Measurements from ENCODE around the gene IKZF1. TPM values are rescaled to one million over a fixed set of nuclear protein-coding genes. Genes with fewer than 3 reads are reported as not detected.

Gene IKZF1
- total and polyA plus RNA-seq, 9 of the 15 experiments (the other 6 are each of a cell fraction or from before 2014, with no cell fraction given), result 12.6 to 85.3 (median 44.7) TPM

DNA sequence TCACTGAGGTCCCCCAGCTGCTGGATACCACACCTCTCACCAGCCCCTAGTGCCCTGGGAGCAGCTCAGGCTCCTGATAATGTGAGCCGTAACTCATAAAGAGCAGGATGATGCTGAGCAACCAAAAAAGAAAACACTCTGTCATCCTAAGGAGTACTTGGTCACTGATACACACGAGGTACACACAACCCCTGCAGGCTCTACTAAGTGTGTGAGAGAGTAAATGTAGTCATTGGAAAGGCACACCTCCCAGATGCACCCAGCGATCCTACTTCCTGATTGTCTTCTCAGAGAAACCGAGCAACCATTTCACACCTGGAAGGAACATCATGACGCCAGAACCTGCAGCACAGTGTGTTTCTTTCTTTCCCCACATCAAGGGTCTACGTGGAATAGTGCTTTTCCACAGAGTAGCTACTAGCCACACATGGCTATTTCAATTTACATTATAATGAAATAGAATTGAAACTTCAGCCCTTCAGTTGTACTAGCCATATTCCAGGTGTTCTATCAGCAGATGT is 111.4 kb downstream of the IKZF1 start (continued):
- TF ChIP-seq, protein P1, sequence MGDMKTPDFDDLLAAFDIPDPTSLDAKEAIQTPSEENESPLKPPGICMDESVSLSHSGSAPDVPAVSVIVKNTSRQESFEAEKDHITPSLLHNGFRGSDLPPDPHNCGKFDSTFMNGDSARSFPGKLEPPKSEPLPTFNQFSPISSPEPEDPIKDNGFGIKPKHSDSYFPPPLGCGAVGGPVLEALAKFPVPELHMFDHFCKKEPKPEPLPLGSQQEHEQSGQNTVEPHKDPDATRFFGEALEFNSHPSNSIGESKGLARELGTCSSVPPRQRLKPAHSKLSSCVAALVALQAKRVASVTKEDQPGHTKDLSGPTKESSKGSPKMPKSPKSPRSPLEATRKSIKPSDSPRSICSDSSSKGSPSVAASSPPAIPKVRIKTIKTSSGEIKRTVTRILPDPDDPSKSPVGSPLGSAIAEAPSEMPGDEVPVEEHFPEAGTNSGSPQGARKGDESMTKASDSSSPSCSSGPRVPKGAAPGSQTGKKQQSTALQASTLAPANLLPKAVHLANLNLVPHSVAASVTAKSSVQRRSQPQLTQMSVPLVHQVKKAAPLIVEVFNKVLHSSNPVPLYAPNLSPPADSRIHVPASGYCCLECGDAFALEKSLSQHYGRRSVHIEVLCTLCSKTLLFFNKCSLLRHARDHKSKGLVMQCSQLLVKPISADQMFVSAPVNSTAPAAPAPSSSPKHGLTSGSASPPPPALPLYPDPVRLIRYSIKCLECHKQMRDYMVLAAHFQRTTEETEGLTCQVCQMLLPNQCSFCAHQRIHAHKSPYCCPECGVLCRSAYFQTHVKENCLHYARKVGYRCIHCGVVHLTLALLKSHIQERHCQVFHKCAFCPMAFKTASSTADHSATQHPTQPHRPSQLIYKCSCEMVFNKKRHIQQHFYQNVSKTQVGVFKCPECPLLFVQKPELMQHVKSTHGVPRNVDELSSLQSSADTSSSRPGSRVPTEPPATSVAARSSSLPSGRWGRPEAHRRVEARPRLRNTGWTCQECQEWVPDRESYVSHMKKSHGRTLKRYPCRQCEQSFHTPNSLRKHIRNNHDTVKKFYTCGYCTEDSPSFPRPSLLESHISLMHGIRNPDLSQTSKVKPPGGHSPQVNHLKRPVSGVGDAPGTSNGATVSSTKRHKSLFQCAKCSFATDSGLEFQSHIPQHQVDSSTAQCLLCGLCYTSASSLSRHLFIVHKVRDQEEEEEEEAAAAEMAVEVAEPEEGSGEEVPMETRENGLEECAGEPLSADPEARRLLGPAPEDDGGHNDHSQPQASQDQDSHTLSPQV (IDR thresholded peaks at IDR 0.05), result no peak
- TF ChIP-seq MAFF (IDR thresholded peaks at IDR 0.05; ENCODE audit: low read length) (no peak), SMC3 (conservative IDR thresholded peaks at IDR 0.05; ENCODE audit: insufficient read depth, low read depth, low read length) (no peak), NBN (IDR thresholded peaks at IDR 0.05; ENCODE audit: low read depth) (no peak), MLX (CRISPR knock-in tag; conservative IDR thresholded peaks at IDR 0.05) (no peak), POLR2AphosphoS5 (IDR thresholded peaks at IDR 0.05; ENCODE audit: control insufficient read depth, insufficient read depth, low read depth, low read length) (no peak)
